Neural progenitor cell (in vitro differentiated cells): ENCODE measurements around the gene SPEF1. TPM values are rescaled to one million over a fixed set of nuclear protein-coding genes. Genes with fewer than 3 reads are reported as not detected.
A peak's percentile ranks its signal among the peaks of the same experiment; 100 is the strongest.

ENCODE experiments used
- DNase-seq: peaks from one replicate; pipeline ENCODE4 v3.0.0-alpha.2; 2016; ENCODE audit warnings: low spot score
- H2AFZ ChIP-seq: fragments of 200-600 bp; sonication (generic); replicated peaks from 2 replicates; pipeline ENCODE4 v1.6.1; 2016; ENCODE audit warnings: antibody characterized with exemption
- H3F3A ChIP-seq: fragments of 200-600 bp; sonication (generic); 2 replicates; pipeline ENCODE4 v1.6.1; 2016; ENCODE audit warnings: antibody characterized with exemption, low read depth
- H3K27ac ChIP-seq: fragments of 200-600 bp; sonication (generic); 2 replicates; pipeline ENCODE4 v1.5.1; 2016; ENCODE audit warnings: mild to moderate bottlenecking
- H3K27me3 ChIP-seq: fragments of 200-600 bp; sonication (generic); 2 replicates; pipeline ENCODE4 v1.6.1; 2016; ENCODE audit warnings: mild to moderate bottlenecking, moderate library complexity
- H3K36me3 ChIP-seq: fragments of 200-600 bp; sonication (generic); 2 replicates; pipeline ENCODE4 v1.5.1; 2016
- H3K4me1 ChIP-seq: fragments of 200-600 bp; sonication (generic); 2 replicates; pipeline ENCODE4 v1.6.1; 2016; ENCODE audit warnings: mixed run types
- H3K4me2 ChIP-seq: fragments of 200-600 bp; sonication (generic); 2 replicates; pipeline ENCODE4 v1.6.1; 2016
- H3K4me3 ChIP-seq: fragments of 200-600 bp; sonication (generic); 2 replicates; pipeline ENCODE4 v1.5.1; 2016
- H3K79me2 ChIP-seq: fragments of 200-600 bp; sonication (generic); 2 replicates; pipeline ENCODE4 v1.6.1; 2016; ENCODE audit warnings: low read depth
- H3K9ac ChIP-seq: fragments of 200-600 bp; sonication (generic); 2 replicates; pipeline ENCODE4 v1.6.1; 2016
- H3K9me3 ChIP-seq: fragments of 200-600 bp; sonication (generic); 2 replicates; pipeline ENCODE4 v1.5.1; 2016; ENCODE audit warnings: low read depth
- H4K20me1 ChIP-seq: fragments of 200-600 bp; sonication (generic); 2 replicates; pipeline ENCODE4 v1.6.1; 2016; ENCODE audit warnings: low read depth
- H3K27ac Mint-ChIP-seq: 3 replicates; pipeline ENCODE4 v1.8.0; 2021; ENCODE audit warnings: mixed read lengths
- H3K27me3 Mint-ChIP-seq: 2 replicates; pipeline ENCODE4 v1.8.0; 2022; ENCODE audit warnings: low read depth, mild to moderate bottlenecking, inconsistent platforms, moderate library complexity, mixed read lengths; ENCODE audit not compliant: insufficient read depth
- H3K36me3 Mint-ChIP-seq: 3 replicates; pipeline ENCODE4 v1.8.0; 2021; ENCODE audit warnings: mixed read lengths
- H3K4me1 Mint-ChIP-seq: 3 replicates; pipeline ENCODE4 v1.8.0; 2021; ENCODE audit warnings: mixed read lengths
- H3K4me3 Mint-ChIP-seq: 3 replicates; pipeline ENCODE4 v1.8.0; 2021; ENCODE audit warnings: mild to moderate bottlenecking, moderate library complexity, mixed read lengths
- H3K9me3 Mint-ChIP-seq: 3 replicates; pipeline ENCODE4 v1.8.0; 2020; ENCODE audit warnings: mixed read lengths
- EZH2 ChIP-seq: fragments of 200-600 bp; sonication (generic); IDR thresholded peaks from 2 replicates; pipeline ENCODE4 v1.6.1; 2017; ENCODE audit warnings: antibody characterized with exemption, mild to moderate bottlenecking, moderate library complexity
- EZH2phosphoT487 ChIP-seq: fragments of 200-600 bp; sonication (generic); IDR thresholded peaks from 2 replicates; pipeline ENCODE4 v1.6.1; 2017; ENCODE audit warnings: antibody characterized with exemption
- total RNA-seq: library from RNA; depleted of rRNA; stranded (reverse); fragments of >200 nt; gene quantifications from 2 replicates; pipeline ENCODE4 v1.2.3, GENCODE V29; 2015; ENCODE audit warnings: low replicate concordance
- TF ChIP-seq, protein P1 (sequence below): fragments of 200-600 bp; sonication (generic); IDR thresholded peaks from 2 replicates; pipeline ENCODE4 v1.5.1; 2017; ENCODE audit warnings: antibody characterized with exemption, mild to moderate bottlenecking

SPEF1 gene
- total RNA-seq, 1 donor from 2014 or later = 1.2 TPM

DNA sequence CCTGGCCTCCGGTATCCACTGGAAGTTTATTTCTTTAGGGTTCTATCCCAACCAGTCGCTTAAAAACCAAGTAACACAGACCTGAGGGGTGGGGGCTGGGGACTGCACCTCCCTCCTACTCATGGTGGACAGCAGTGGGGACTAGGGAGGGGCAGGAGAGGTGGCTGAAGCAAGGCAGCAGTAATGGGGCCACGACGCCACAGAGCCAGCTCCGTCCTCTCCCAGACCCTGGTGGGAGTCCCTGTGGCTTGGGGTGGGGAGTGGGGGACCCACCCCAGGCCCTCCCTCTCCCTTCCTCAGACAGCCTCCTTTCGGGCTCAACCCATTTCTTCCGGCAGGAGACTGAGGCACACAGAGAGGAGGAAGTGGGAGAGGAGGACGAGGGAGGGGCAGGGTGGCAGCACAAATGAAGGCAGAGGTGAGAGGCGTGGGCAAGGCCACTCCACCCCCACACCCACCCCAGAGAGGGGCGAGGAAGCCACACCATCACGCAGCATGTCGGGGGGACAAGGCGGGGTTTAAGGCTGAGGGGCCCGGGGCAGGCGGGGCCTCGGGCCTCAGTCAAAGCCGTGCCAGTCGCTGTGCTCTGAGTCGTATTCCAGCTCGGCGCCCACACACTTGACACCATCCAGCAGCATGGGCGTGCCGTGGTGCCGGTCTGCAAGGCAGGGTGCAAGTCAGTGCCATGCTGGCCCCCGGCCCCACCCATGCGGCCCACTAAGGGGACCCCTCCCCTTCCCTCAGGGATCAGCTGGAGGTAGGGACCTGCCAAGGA, 27.6 kb downstream of the SPEF1 start:
- H3K27ac Mint-ChIP-seq = no peak overlapping the region
- H2AFZ ChIP-seq = no peak overlapping the region
- H3K27me3 Mint-ChIP-seq = peaks cover 25% of the 10 kb centered on the region
- peaks cover 43% of the 10 kb centered on the region for H3K27me3 ChIP-seq
- H3K4me2 ChIP-seq = no peak overlapping the region
- H3K9me3 ChIP-seq = no peaks in the 10 kb centered on the region
- TF ChIP-seq EZH2phosphoT487 (no peak), EZH2 (no peak)
- TF ChIP-seq, protein P1, sequence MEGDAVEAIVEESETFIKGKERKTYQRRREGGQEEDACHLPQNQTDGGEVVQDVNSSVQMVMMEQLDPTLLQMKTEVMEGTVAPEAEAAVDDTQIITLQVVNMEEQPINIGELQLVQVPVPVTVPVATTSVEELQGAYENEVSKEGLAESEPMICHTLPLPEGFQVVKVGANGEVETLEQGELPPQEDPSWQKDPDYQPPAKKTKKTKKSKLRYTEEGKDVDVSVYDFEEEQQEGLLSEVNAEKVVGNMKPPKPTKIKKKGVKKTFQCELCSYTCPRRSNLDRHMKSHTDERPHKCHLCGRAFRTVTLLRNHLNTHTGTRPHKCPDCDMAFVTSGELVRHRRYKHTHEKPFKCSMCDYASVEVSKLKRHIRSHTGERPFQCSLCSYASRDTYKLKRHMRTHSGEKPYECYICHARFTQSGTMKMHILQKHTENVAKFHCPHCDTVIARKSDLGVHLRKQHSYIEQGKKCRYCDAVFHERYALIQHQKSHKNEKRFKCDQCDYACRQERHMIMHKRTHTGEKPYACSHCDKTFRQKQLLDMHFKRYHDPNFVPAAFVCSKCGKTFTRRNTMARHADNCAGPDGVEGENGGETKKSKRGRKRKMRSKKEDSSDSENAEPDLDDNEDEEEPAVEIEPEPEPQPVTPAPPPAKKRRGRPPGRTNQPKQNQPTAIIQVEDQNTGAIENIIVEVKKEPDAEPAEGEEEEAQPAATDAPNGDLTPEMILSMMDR = no peak
- no peak for DNase-seq
- H3K27ac ChIP-seq = no peak overlapping the region
- H3K36me3 Mint-ChIP-seq = peaks cover 20% of the 10 kb centered on the region
- peaks cover 25% of the 10 kb centered on the region for H4K20me1 ChIP-seq
- no peaks in the 10 kb centered on the region for H3K79me2 ChIP-seq
- H3K36me3 ChIP-seq = no peaks in the 10 kb centered on the region
- H3K4me1 ChIP-seq = peaks cover 4% of the 10 kb centered on the region
- no peak overlapping the region for H3K4me3 ChIP-seq
- H3K9ac ChIP-seq = no peak overlapping the region
- peaks cover 26% of the 10 kb centered on the region for H3F3A ChIP-seq
- H3K4me3 Mint-ChIP-seq = no peak overlapping the region
- peaks cover 6% of the 10 kb centered on the region for H3K9me3 Mint-ChIP-seq
- peaks cover 13% of the 10 kb centered on the region for H3K4me1 Mint-ChIP-seq

DNA sequence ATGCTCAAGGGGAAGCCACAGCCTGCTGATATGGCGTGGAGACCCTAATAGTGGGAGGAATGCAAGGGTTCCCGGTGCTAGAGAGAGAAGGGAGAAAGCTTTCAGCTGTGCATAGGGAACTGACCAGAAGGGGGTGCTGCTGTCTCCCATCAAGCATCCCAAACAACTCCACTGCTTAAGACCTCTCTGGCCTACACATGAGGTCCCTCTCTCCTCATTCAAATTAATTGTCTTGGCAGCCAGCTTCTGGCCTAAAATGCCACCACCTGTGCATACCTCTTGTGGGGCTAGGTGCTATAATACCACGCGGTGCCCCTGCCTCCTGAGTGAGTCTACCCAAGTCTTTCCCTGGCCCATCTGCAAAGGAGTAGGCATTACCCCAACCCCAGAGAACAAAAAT, 28.1 kb downstream of the SPEF1 start:
- DNase-seq = peak; percentile 85

DNA sequence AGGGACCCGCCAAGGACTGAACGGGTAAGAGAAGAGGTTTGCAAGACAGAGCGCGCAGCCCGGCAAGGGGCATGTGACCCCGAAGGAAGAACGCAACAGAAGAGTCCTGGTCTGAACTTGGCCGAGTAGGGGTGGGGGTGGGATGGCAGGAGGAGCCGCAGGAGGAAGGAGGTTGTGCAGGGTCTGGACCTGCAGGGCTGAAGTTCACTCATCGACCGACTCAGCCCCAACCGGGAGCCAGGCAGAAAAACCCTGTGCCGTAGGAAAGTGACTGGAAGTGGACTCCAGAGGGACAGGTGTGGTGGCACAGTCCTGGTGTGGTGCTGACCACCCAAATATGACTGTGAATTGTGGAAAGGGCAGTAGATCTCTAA, 28.9 kb downstream of the SPEF1 start:
- Mint-ChIP-seq H3K4me1 (peaks cover 13% of the 10 kb centered on the region), H3K36me3 (peaks cover 13% of the 10 kb centered on the region), H3K9me3 (peaks cover 6% of the 10 kb centered on the region), H3K27ac (no peak overlapping the region), H3K4me3 (peak overlapping the region; percentile 74), H3K27me3 (peaks cover 33% of the 10 kb centered on the region)
- Histone ChIP-seq H4K20me1 (peaks cover 25% of the 10 kb centered on the region), H3K36me3 (no peaks in the 10 kb centered on the region), H3K27ac (no peak overlapping the region), H3K27me3 (peaks cover 57% of the 10 kb centered on the region), H3K9ac (no peak overlapping the region), H3K4me1 (peaks cover 4% of the 10 kb centered on the region), H3K9me3 (no peaks in the 10 kb centered on the region), H3K79me2 (no peaks in the 10 kb centered on the region), H3K4me3 (peak overlapping the region; percentile 45), H3K4me2 (peak overlapping the region; percentile 82), H3F3A (peaks cover 26% of the 10 kb centered on the region), H2AFZ (peak overlapping the region; percentile 56)
- no peak for TF ChIP-seq EZH2
- TF ChIP-seq EZH2phosphoT487 = no peak
- TF ChIP-seq, protein P1 = no peak
- no peak for DNase-seq

More for the DNA sequence above, 28.1 kb downstream of the SPEF1 start:
- H3K27ac ChIP-seq = no peak overlapping the region
- peaks cover 4% of the 10 kb centered on the region for H3K4me1 ChIP-seq
- H3K79me2 ChIP-seq = no peaks in the 10 kb centered on the region
- H3K4me2 ChIP-seq = no peak overlapping the region
- peaks cover 13% of the 10 kb centered on the region for H3K4me1 Mint-ChIP-seq
- TF ChIP-seq EZH2phosphoT487 = no peak
- TF ChIP-seq, protein P1 = peak; percentile 78
- no peak for TF ChIP-seq EZH2
- peaks cover 27% of the 10 kb centered on the region for H3K27me3 Mint-ChIP-seq
- no peak overlapping the region for H3K9ac ChIP-seq
- peaks cover 25% of the 10 kb centered on the region for H4K20me1 ChIP-seq
- H3K36me3 Mint-ChIP-seq = peaks cover 18% of the 10 kb centered on the region
- peaks cover 49% of the 10 kb centered on the region for H3K27me3 ChIP-seq
- H3K27ac Mint-ChIP-seq = no peak overlapping the region
- H3K4me3 ChIP-seq = no peak overlapping the region
- H3F3A ChIP-seq = peaks cover 26% of the 10 kb centered on the region
- no peaks in the 10 kb centered on the region for H3K36me3 ChIP-seq
- peaks cover 6% of the 10 kb centered on the region for H3K9me3 Mint-ChIP-seq
- H2AFZ ChIP-seq = no peak overlapping the region
- H3K9me3 ChIP-seq = no peaks in the 10 kb centered on the region
- no peak overlapping the region for H3K4me3 Mint-ChIP-seq
